ENCODE data around the gene RGS3. TPM values are rescaled to one million over a fixed set of nuclear protein-coding genes. Genes with fewer than 3 reads are reported as not detected.

The RGS3 gene
- polyA plus RNA-seq, 4 donors: 35.5 to 45.7 (median 43.6) TPM

- DNase-seq (ENCODE audit: low read depth in 4 of 4, low spot score in 3 of 4): no peak
Measured at GRCh38 chr9:113581865-113582697, 118.6 kb downstream of the RGS3 start.

- no peak for DNase-seq (ENCODE audit: low read depth in 4 of 4, low spot score in 3 of 4)
Measured at GRCh38 chr9:113582698-113583200, 119.2 kb downstream of the RGS3 start.

- no peak for DNase-seq (ENCODE audit: low read depth in 4 of 4, low spot score in 3 of 4)
Measured at GRCh38 chr9:113583511-113584427, 120.2 kb downstream of the RGS3 start.

GRCh38 chr9:113584428-113585084 lies 121.0 kb downstream of the RGS3 start:
- DNase-seq (ENCODE audit: low read depth in 4 of 4, low spot score in 3 of 4): no peak

GRCh38 chr9:113585085-113585442 lies 121.5 kb downstream of the RGS3 start:
- no peak for DNase-seq (ENCODE audit: low read depth in 4 of 4, low spot score in 3 of 4)

- no peak for DNase-seq (ENCODE audit: low read depth in 4 of 4, low spot score in 3 of 4)
Measured at GRCh38 chr9:113585555-113585954, 122.0 kb downstream of the RGS3 start.

GRCh38 chr9:113587471-113588031 lies 124.0 kb downstream of the RGS3 start:
- no peak for DNase-seq (ENCODE audit: low read depth in 4 of 4, low spot score in 3 of 4)

- DNase-seq (ENCODE audit: low read depth in 4 of 4, low spot score in 3 of 4): no peak
Measured at GRCh38 chr9:113588242-113588810, 124.8 kb downstream of the RGS3 start.

GRCh38 chr9:113588936-113589335 lies 125.4 kb downstream of the RGS3 start:
- DNase-seq (ENCODE audit: low read depth in 4 of 4, low spot score in 3 of 4): no peak

- no peak for DNase-seq (ENCODE audit: low read depth in 4 of 4, low spot score in 3 of 4)
Measured at GRCh38 chr9:113589407-113589806, 125.9 kb downstream of the RGS3 start.

- no peak for DNase-seq (ENCODE audit: low read depth in 4 of 4, low spot score in 3 of 4)
Measured at GRCh38 chr9:113589890-113590289, 126.4 kb downstream of the RGS3 start.

- no peak for DNase-seq (ENCODE audit: low read depth in 4 of 4, low spot score in 3 of 4)
Measured at GRCh38 chr9:113590389-113590788, 126.9 kb downstream of the RGS3 start.

GRCh38 chr9:113590991-113591898 lies 127.7 kb downstream of the RGS3 start:
- no peak for DNase-seq (ENCODE audit: low read depth in 4 of 4, low spot score in 3 of 4)

GRCh38 chr9:113591899-113592625 lies 128.5 kb downstream of the RGS3 start:
- no peak for DNase-seq (ENCODE audit: low read depth in 4 of 4, low spot score in 3 of 4)

- no peak for DNase-seq (ENCODE audit: low read depth in 4 of 4, low spot score in 3 of 4)
Measured at GRCh38 chr9:113592876-113593575, 129.5 kb downstream of the RGS3 start.

GRCh38 chr9:113593682-113594281 lies 130.3 kb downstream of the RGS3 start:
- peak; percentile 93 to 97 (median 96) for DNase-seq (ENCODE audit: low read depth in 4 of 4, low spot score in 3 of 4)

GRCh38 chr9:113594484-113595299 lies 131.2 kb downstream of the RGS3 start:
- no peak for DNase-seq (ENCODE audit: low read depth in 4 of 4, low spot score in 3 of 4)
